Activated naive CD4-positive, alpha-beta T cell treated with anti-CD3 and anti-CD28 coated beads, Interleukin-2, amount 50 U/mL, for 16 hours (primary cell): ENCODE results near the gene PDCD4.

Source experiments
- DNase-seq: peaks from one replicate; pipeline ENCODE4 v3.0.0-alpha.2; 2020

PDCD4 gene

GRCh38 chr10:110871298-110872084 is at the start of gene PDCD4:
Gene PDCD4, plus strand, starts transcription at chr10:110871928. Its CDS starts 4,100 bp downstream, at chr10:110876028.
- peak; percentile 95 for DNase-seq

- DNase-seq = no peak
These were observed 49.6 kb upstream of the PDCD4 start for GRCh38 chr10:110822035-110822711.

DNA sequence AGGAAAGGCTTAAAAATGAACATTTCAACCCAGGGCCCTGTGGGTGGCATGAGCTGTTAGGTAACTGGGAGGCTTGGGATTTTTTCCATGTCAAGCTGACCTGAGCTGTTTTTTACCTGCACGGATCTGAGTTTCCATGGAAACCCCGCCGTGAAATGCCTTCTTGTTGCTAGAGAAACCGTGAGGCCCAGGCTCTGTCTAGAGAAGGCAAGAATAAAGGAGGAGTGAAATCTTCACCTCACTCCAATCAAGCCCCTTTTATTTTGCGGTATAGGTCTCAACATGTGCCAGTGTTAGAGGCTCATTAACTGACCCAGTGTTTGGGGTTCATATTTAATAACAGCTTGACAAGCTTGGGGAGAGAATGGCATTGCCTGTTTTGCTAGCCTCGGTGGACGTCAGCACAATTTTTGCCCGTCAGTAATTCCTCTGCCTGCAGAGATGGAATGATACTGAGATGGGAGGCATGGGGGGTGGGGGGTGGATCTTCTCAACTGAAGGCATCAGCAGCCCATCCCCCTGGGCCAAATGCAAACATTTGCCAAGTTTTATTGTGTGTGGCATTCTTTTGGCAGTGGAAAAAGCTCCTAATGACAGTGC is 48.9 kb upstream of the PDCD4 start:
- DNase-seq = no peak

DNA sequence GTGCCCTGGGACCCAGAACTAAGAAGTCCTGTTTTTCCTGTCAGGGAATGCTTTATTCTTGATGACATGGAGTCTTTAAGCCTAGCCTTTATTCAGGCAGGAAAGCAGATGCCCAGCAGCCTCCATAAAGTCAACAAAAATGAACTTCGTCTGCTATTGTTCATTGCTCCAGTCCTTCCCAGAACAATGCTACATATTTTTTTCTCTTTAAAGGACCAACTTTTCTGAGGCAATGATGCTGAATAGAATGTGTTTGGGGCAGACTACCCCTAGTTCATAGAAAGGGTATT is 47.6 kb upstream of the PDCD4 start:
- DNase-seq = no peak

DNA sequence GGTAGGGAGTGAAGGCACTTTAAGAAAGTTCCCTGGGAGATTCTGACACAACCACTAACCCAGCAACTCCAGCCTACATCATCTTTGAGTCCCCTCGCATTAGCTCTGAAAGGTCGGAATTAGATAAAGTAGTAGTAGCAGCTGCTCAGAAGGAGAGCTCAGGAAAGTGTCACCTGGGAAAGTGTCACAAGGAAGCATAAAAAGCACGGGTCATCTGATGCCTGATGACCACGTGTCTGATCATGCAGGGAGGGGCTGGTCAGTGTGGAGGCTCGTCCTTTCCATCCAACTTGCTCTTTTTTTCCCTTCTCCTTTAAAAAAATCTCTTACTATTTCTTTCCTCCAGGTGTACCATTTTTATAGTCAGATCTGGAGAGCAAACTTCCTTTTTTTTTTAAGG is 47.1 kb upstream of the PDCD4 start:
- no peak for DNase-seq

DNA sequence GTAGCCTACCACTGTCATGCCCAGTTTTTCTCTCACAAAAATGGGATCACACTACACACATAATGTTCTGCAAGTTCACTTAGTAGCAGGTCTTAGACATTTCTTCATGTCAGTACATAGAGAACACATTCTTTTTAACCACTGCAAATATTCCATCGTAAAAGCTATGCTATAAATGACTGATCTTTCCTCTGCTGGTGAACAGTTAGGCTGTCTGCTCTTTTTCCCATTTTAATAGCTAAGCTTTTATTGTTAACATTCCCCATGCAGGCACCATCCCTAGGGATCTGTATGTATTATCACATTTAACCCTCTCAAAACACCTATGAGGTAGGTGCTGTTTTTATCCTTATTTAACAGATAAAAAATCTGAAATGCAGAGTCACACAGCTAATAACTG is 46.2 kb upstream of the PDCD4 start:
- no peak for DNase-seq

DNA sequence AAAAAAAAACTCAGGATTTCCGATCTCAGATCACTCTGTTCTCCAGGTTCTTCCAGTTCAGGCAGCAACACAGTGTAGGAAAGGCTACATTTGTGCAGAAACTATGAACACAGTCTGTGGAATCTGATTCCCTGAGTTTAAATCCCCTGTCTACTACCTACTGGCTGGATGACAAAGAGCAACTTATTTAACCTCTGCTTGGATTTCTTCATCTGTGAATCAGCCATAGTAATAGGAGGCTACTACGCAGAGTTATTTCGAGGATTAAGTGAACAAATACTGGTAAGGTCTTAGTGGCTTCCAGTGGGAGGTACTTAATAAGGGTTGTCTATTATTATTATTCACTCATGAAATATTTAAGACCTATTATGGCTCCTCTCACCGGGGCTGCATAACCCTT is 44.3 kb upstream of the PDCD4 start:
- DNase-seq = no peak

DNA sequence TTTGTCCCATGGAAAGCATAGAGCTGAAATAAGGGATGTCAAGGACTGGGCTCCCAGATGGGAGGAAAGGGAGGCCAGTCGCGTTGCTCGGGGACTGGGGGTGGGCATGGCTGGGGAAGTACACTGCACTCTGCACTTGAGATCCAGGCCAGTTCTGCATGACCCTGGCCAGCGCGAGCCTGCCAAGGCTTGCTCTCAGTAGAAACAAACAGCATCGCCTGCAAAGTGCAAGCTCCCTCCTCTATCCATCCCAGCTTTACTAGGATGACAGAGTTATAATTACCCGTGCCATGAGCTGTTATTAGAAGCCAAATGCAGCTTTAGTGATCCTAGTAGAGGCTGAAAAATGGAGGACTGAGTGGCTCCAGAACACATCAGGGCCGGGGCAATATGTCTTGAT is 43.9 kb upstream of the PDCD4 start:
- no peak for DNase-seq

DNA sequence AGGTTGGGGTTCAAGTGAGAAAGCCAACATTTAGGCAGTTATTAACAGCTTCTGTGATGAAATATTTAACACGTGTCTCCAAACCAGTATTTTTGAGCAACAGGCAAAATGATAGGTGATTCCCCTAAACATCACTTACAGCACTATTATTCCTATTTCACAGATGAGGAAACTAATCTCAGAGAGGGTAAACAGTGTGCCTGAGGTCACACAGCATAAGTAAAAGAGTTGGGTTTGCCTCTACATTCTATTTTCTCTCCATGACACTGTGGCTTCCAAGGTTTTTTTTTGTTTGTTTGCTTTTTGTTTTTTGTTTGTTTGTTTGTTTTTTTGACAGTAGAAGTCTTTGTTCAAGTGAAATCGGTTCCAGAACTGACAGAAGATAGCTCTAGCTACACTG is 43.2 kb upstream of the PDCD4 start:
- no peak for DNase-seq

GRCh38 chr10:110829721-110830410 is 41.9 kb upstream of the PDCD4 start:
- DNase-seq = no peak

DNA sequence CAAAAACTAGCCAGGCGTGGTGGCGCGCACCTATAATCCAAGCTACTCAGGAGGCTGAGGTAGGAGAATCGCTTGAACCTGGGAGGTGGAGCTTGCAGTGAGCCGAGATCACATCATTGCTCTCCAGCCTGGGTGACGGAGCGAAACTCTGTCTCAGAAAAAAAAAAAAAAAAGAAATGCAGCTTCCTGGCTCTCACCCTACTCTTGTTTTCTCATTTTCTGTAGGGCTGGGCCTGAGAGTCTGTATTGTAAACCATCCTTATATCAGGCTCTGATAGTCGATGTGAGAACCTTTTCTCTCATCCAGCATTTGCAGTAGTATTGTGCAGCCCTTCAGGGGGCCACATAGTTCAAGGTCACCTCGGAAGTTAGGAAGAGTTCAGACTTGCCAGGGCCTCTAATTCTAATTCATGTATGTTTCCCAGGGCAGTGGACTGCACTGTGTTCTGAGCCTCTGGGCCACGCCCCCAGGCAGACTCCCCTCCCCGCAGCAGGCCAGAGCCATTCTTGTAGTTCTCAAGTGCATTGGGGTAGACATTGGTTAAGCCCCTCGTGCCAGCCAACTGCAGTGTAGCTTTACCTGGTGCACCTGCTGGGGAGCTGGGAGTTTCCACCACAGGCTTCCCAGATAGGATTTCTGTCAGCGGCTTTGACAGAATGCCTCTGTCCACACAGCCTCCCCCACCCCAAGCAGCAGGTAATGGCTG is 38.3 kb upstream of the PDCD4 start:
- no peak for DNase-seq

- DNase-seq = no peak
These were observed 37.6 kb upstream of the PDCD4 start for GRCh38 chr10:110833941-110834628.

DNA sequence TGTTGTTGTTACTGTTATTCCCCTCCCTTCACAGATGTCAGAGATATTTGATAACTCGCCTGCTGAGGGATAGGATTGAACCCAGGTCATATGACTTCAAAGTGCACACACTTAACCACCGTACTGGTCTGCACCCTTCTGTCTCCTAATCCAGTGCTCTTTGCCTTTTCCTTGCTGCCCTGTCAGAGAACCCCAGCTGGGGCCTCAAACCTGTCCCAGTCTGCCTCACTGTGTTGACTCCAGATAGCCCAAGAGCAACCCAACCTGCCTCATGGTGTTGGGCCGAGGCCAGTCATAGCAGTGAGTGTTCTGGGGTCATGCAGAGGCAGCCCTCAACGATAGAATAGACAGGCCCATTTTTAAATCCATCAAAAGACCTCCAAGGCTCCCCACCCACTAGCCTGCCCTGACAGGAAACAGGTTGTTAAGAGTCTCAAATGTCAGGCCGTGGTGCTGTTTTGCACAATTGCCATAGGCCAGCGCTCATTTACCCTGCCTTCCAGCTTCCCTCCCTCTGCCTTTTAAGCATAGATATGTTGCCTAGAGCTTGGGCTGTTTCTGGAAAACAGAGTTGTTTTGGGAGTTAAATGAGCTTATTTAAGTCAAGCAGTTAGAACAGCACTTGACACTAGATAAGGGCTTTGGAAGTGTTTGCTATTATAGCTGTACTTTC is 37.0 kb upstream of the PDCD4 start:
- peak; percentile 17 for DNase-seq

- no peak for DNase-seq
These were observed 35.9 kb upstream of the PDCD4 start for GRCh38 chr10:110835841-110836240.

- DNase-seq = no peak
These were observed 35.0 kb upstream of the PDCD4 start for GRCh38 chr10:110836706-110837105.

- no peak for DNase-seq
These were observed 34.1 kb upstream of the PDCD4 start for GRCh38 chr10:110837418-110838171.

DNA sequence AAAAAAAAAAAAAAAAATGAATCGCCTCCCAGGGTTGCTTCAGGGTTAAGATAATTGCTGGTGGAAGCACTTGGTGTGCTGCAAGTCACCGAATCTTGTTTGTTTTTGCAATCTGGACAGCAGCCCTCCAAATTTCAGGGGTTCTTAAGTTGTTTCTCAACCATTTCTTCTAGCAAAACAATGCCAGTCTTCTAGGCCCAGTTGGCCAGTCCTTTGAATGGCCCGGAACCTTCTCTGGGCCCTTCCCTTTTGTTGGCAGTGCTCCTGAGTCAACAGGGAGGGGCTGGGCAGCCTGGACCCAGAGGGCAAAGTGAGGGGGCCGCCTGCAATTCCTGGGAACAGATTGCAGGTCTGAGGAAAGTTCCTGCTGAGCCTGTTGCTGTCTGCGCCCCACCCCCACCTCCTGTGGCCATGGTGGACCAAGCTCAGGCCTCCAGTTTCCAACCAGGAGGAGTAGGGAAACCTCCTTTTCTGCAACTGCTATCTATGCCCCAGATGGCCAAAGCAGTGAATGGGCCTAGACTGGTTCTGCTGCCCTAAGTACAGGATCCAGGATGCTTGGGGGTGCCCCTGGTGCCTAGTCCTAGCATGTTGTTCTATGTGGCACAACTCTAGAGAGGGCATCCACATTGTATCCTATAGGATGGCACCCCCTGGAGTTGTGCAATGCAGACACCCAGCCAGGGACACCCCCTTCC is 31.4 kb upstream of the PDCD4 start:
- DNase-seq = no peak

GRCh38 chr10:110840923-110841428 is 30.8 kb upstream of the PDCD4 start:
- DNase-seq = no peak

- DNase-seq = peak; percentile 19
These were observed 29.9 kb upstream of the PDCD4 start for GRCh38 chr10:110841767-110842267.

- DNase-seq = no peak
These were observed 29.3 kb upstream of the PDCD4 start for GRCh38 chr10:110842326-110842904.
